ENCODE results near the gene ARMC5. TPM values are rescaled to one million over a fixed set of nuclear protein-coding genes. Genes with fewer than 3 reads are reported as not detected.

ARMC5 gene
- total RNA-seq, 1 donor from 2014 or later, result 5.4 TPM

DNA sequence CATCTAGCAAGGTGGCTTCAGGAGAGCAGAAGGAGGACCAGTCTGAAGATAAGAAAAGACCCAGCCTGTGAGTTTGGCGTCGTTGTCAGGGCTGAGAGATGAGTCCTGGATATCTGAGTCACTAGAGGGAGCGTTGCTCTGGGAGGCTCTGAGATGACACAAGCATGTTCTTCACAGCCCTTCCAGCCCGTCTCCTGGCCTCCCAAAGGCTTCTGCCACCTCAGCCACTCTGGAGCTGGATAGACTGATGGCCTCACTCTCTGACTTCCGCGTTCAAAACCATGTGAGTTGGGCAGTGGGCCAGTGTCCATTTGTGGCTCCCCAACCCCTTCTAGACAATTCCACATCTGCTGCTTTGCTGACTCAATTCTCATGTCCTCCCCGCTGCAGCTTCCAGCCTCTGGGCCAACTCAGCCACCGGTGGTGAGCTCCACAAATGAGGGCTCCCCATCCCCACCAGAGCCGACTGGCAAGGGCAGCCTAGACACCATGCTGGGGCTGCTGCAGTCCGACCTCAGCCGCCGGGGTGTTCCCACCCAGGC is 14.9 kb downstream of the ARMC5 start:
- DNase-seq (ENCODE audit: low spot score), result no peak
- H3K4me2 ChIP-seq, result no peak overlapping the region
- peaks cover 5% of the 10 kb centered on the region for H3K36me3 Mint-ChIP-seq
- no peaks in the 10 kb centered on the region for H3K4me1 ChIP-seq
- no peaks in the 10 kb centered on the region for H3K9me3 Mint-ChIP-seq
- H3K4me1 Mint-ChIP-seq, result peaks cover 19% of the 10 kb centered on the region
- no peak overlapping the region for H3K27ac Mint-ChIP-seq
- H3K9me3 ChIP-seq (ENCODE audit: low read depth), result no peaks in the 10 kb centered on the region
- no peak overlapping the region for H3K27ac ChIP-seq
- H3K4me3 ChIP-seq, result no peak overlapping the region
- no peak overlapping the region for H3K9ac ChIP-seq
- no peaks in the 10 kb centered on the region for H3K79me2 ChIP-seq (ENCODE audit: low read depth)
- H3K36me3 ChIP-seq, result no peaks in the 10 kb centered on the region
- peaks cover 19% of the 10 kb centered on the region for H4K20me1 ChIP-seq (ENCODE audit: low read depth)
- no peak overlapping the region for H3K4me3 Mint-ChIP-seq
- TF ChIP-seq EZH2 (IDR thresholded peaks at IDR 0.05) (no peak), EZH2phosphoT487 (IDR thresholded peaks at IDR 0.05) (no peak)
- TF ChIP-seq, protein P1, sequence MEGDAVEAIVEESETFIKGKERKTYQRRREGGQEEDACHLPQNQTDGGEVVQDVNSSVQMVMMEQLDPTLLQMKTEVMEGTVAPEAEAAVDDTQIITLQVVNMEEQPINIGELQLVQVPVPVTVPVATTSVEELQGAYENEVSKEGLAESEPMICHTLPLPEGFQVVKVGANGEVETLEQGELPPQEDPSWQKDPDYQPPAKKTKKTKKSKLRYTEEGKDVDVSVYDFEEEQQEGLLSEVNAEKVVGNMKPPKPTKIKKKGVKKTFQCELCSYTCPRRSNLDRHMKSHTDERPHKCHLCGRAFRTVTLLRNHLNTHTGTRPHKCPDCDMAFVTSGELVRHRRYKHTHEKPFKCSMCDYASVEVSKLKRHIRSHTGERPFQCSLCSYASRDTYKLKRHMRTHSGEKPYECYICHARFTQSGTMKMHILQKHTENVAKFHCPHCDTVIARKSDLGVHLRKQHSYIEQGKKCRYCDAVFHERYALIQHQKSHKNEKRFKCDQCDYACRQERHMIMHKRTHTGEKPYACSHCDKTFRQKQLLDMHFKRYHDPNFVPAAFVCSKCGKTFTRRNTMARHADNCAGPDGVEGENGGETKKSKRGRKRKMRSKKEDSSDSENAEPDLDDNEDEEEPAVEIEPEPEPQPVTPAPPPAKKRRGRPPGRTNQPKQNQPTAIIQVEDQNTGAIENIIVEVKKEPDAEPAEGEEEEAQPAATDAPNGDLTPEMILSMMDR (IDR thresholded peaks at IDR 0.05), result no peak
- peaks cover 92% of the 10 kb centered on the region for H3K27me3 ChIP-seq
- no peak overlapping the region for H2AFZ ChIP-seq (replicated peaks)
- peaks cover 7% of the 10 kb centered on the region for H3F3A ChIP-seq (ENCODE audit: low read depth)
- H3K27me3 Mint-ChIP-seq (ENCODE audit: insufficient read depth, low read depth), result peaks cover 42% of the 10 kb centered on the region

DNA sequence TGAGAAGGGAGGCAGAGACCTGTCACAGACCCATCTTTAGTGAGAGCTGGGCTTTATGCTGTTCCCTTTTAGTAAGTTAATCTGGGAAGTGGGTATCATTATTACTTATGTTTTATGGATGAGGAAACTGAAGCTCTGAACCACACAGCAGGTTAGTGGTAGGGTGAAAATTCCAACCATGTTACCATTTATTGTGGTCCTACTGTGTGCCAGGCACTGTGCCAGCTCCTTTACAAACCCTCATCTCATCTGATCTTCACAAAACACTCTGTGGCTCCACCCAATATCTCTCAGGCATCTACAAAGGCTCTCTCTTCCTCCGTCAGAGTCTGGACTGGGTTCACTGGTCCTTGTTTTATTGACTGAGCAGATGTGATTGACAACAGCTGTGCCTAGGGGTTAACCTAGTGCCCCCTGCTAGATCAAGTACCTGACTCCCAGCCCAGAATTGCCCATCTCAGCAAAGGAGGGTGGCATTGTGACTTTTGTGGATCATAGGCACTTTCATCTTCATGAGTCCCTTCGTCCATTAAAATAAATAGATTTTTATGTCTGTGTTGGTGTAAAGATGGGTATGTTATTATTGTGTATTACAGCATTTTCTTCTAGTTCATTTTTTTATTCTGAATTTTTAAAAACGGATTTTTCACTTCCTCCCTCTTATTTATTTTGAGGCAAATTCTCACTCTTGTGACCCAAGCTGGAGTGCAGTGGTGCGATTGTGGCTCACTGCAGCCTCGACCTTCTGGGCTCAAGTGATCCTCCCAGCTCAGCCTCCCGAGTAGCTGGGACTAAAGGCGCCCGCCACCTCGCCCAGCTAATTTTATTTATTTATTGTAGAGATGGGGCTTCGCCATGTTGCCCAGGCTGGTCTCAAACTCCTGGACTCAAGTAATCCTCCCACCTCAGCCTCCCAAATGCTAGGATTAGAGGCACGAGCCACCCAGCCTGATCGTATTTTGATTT is 15.8 kb downstream of the ARMC5 start:
- Mint-ChIP-seq H3K27me3 (ENCODE audit: insufficient read depth, low read depth) (peaks cover 46% of the 10 kb centered on the region), H3K36me3 (peaks cover 5% of the 10 kb centered on the region)
- no peaks in the 10 kb centered on the region for H3K36me3 ChIP-seq

DNA sequence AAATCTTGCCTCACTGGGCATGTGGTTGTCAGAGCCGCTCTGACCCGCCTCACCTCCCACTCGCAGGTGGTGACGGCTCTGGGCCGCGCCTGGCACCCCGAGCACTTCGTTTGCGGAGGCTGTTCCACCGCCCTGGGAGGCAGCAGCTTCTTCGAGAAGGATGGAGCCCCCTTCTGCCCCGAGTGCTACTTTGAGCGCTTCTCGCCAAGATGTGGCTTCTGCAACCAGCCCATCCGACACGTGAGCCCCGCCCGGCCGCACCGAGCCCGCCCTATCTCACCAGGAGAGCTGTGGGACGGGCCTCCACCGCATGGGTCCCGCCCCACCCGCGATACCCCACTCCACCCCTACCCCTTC is 16.6 kb downstream of the ARMC5 start:
- H4K20me1 ChIP-seq (ENCODE audit: low read depth), result peaks cover 19% of the 10 kb centered on the region
- H3K4me2 ChIP-seq, result peak overlapping the region; percentile 87
- H3K36me3 ChIP-seq, result no peaks in the 10 kb centered on the region
- no peak overlapping the region for H3K9ac ChIP-seq
- H2AFZ ChIP-seq (replicated peaks), result no peak overlapping the region
- TF ChIP-seq EZH2 (IDR thresholded peaks at IDR 0.05) (peak; percentile 57), EZH2phosphoT487 (IDR thresholded peaks at IDR 0.05) (no peak)
- TF ChIP-seq, protein P1 (IDR thresholded peaks at IDR 0.05), result no peak
- DNase-seq (ENCODE audit: low spot score), result no peak
- Mint-ChIP-seq H3K4me1 (peaks cover 19% of the 10 kb centered on the region), H3K27ac (no peak overlapping the region), H3K27me3 (ENCODE audit: insufficient read depth, low read depth) (peaks cover 52% of the 10 kb centered on the region), H3K4me3 (peak overlapping the region; percentile 86), H3K36me3 (peaks cover 5% of the 10 kb centered on the region), H3K9me3 (no peaks in the 10 kb centered on the region)
- H3K9me3 ChIP-seq (ENCODE audit: low read depth), result no peaks in the 10 kb centered on the region
- peaks cover 7% of the 10 kb centered on the region for H3F3A ChIP-seq (ENCODE audit: low read depth)
- peaks cover 100% of the 10 kb centered on the region for H3K27me3 ChIP-seq
- no peaks in the 10 kb centered on the region for H3K4me1 ChIP-seq
- no peak overlapping the region for H3K4me3 ChIP-seq
- H3K79me2 ChIP-seq (ENCODE audit: low read depth), result no peaks in the 10 kb centered on the region
- H3K27ac ChIP-seq, result no peak overlapping the region

More for the DNA sequence above, 15.8 kb downstream of the ARMC5 start:
- Histone ChIP-seq H3K79me2 (ENCODE audit: low read depth) (no peaks in the 10 kb centered on the region), H3F3A (ENCODE audit: low read depth) (peaks cover 7% of the 10 kb centered on the region), H3K4me3 (no peak overlapping the region), H3K9ac (no peak overlapping the region), H4K20me1 (ENCODE audit: low read depth) (peaks cover 19% of the 10 kb centered on the region), H3K27ac (no peak overlapping the region), H3K4me2 (no peak overlapping the region), H3K4me1 (no peaks in the 10 kb centered on the region), H3K27me3 (peaks cover 100% of the 10 kb centered on the region), H3K9me3 (ENCODE audit: low read depth) (no peaks in the 10 kb centered on the region), H2AFZ (replicated peaks) (no peak overlapping the region)
- TF ChIP-seq EZH2phosphoT487 (IDR thresholded peaks at IDR 0.05), result no peak
- no peak for TF ChIP-seq EZH2 (IDR thresholded peaks at IDR 0.05)
- TF ChIP-seq, protein P1 (IDR thresholded peaks at IDR 0.05), result no peak
- DNase-seq (ENCODE audit: low spot score), result no peak
- Mint-ChIP-seq H3K4me1 (peaks cover 19% of the 10 kb centered on the region), H3K4me3 (no peak overlapping the region), H3K27ac (no peak overlapping the region), H3K9me3 (no peaks in the 10 kb centered on the region)
